Measurements from ENCODE around the gene KRTAP10-12. TPM values are rescaled to one million over a fixed set of nuclear protein-coding genes. Genes with fewer than 3 reads are reported as not detected.
A peak's percentile ranks its signal among the peaks of the same experiment; 100 is the strongest.

The KRTAP10-12 gene
- total RNA-seq, 1 donor from 2014 or later: not detected

GRCh38 chr21:44735821-44736220, 38.8 kb downstream of the KRTAP10-12 start:
- Histone ChIP-seq H2AFZ (ENCODE audit: low read depth, low read length) (no peak overlapping the region), H3K36me3 (ENCODE audit: insufficient read depth, low read length) (no peaks in the 10 kb centered on the region), H3K27ac (ENCODE audit: low read depth, low read length) (no peak overlapping the region), H3K4me3 (ENCODE audit: insufficient read depth, low read depth, low read length) (no peak overlapping the region), H3K27me3 (ENCODE audit: insufficient read depth, low read length) (peaks cover 2% of the 10 kb centered on the region), H3K9ac (ENCODE audit: low read length) (no peak overlapping the region), H4K20me1 (ENCODE audit: insufficient read depth, low read length) (no peaks in the 10 kb centered on the region), H3K9me3 (ENCODE audit: insufficient read depth, low read depth, low read length) (peaks cover 34% of the 10 kb centered on the region), H3K4me2 (ENCODE audit: low read length) (no peak overlapping the region), H3K4me1 (ENCODE audit: insufficient read depth, low read length) (no peaks in the 10 kb centered on the region), H3K79me2 (ENCODE audit: insufficient read depth, low read length) (no peaks in the 10 kb centered on the region)
- no peak for TF ChIP-seq EZH2 (IDR thresholded peaks at IDR 0.05; ENCODE audit: insufficient read depth, low read length)
- no peak for TF ChIP-seq CTCF (IDR thresholded peaks at IDR 0.05; ENCODE audit: insufficient read depth, low read depth, low read length)
- FAIRE-seq (no peak), DNase-seq (ENCODE audit: low read depth) (no peak)
- H3K9me3 Mint-ChIP-seq (ENCODE audit: unreplicated experiment): peaks cover 27% of the 10 kb centered on the region
- H3K27ac Mint-ChIP-seq (ENCODE audit: unreplicated experiment): no peak overlapping the region
- peaks cover 2% of the 10 kb centered on the region for H3K36me3 Mint-ChIP-seq (ENCODE audit: low read depth, unreplicated experiment)
- no peak overlapping the region for H3K4me3 Mint-ChIP-seq (ENCODE audit: unreplicated experiment)
- peaks cover 69% of the 10 kb centered on the region for H3K27me3 Mint-ChIP-seq (ENCODE audit: low read depth, unreplicated experiment)
- H3K4me1 Mint-ChIP-seq (ENCODE audit: low read depth, unreplicated experiment): peaks cover 4% of the 10 kb centered on the region

- Mint-ChIP-seq H3K9me3 (ENCODE audit: unreplicated experiment) (peaks cover 27% of the 10 kb centered on the region), H3K4me1 (ENCODE audit: low read depth, unreplicated experiment) (peaks cover 4% of the 10 kb centered on the region), H3K27me3 (ENCODE audit: low read depth, unreplicated experiment) (peaks cover 62% of the 10 kb centered on the region), H3K36me3 (ENCODE audit: low read depth, unreplicated experiment) (peaks cover 2% of the 10 kb centered on the region), H3K27ac (ENCODE audit: unreplicated experiment) (peak overlapping the region; percentile 58), H3K4me3 (ENCODE audit: unreplicated experiment) (no peak overlapping the region)
- Histone ChIP-seq H3K9me3 (ENCODE audit: insufficient read depth, low read depth, low read length) (peaks cover 34% of the 10 kb centered on the region), H3K27me3 (ENCODE audit: insufficient read depth, low read length) (peaks cover 2% of the 10 kb centered on the region), H2AFZ (ENCODE audit: low read depth, low read length) (no peak overlapping the region), H4K20me1 (ENCODE audit: insufficient read depth, low read length) (no peaks in the 10 kb centered on the region), H3K36me3 (ENCODE audit: insufficient read depth, low read length) (no peaks in the 10 kb centered on the region), H3K27ac (ENCODE audit: low read depth, low read length) (no peak overlapping the region), H3K4me2 (ENCODE audit: low read length) (no peak overlapping the region), H3K9ac (ENCODE audit: low read length) (no peak overlapping the region), H3K79me2 (ENCODE audit: insufficient read depth, low read length) (no peaks in the 10 kb centered on the region), H3K4me1 (ENCODE audit: insufficient read depth, low read length) (no peaks in the 10 kb centered on the region), H3K4me3 (ENCODE audit: insufficient read depth, low read depth, low read length) (no peak overlapping the region)
- no peak for FAIRE-seq
- TF ChIP-seq CTCF (IDR thresholded peaks at IDR 0.05; ENCODE audit: insufficient read depth, low read depth, low read length) (no peak), EZH2 (IDR thresholded peaks at IDR 0.05; ENCODE audit: insufficient read depth, low read length) (no peak)
- no peak for DNase-seq (ENCODE audit: low read depth)
Observed at GRCh38 chr21:44736291-44737004, 39.5 kb downstream of the KRTAP10-12 start.

- Histone ChIP-seq H3K9me3 (ENCODE audit: insufficient read depth, low read depth, low read length) (peaks cover 32% of the 10 kb centered on the region), H2AFZ (ENCODE audit: low read depth, low read length) (no peak overlapping the region), H3K4me2 (ENCODE audit: low read length) (no peak overlapping the region), H3K4me3 (ENCODE audit: insufficient read depth, low read depth, low read length) (no peak overlapping the region), H3K27ac (ENCODE audit: low read depth, low read length) (no peak overlapping the region), H3K27me3 (ENCODE audit: insufficient read depth, low read length) (peaks cover 2% of the 10 kb centered on the region), H3K79me2 (ENCODE audit: insufficient read depth, low read length) (no peaks in the 10 kb centered on the region), H3K4me1 (ENCODE audit: insufficient read depth, low read length) (no peaks in the 10 kb centered on the region), H3K36me3 (ENCODE audit: insufficient read depth, low read length) (no peaks in the 10 kb centered on the region), H3K9ac (ENCODE audit: low read length) (no peak overlapping the region), H4K20me1 (ENCODE audit: insufficient read depth, low read length) (no peaks in the 10 kb centered on the region)
- peak; percentile 29 for DNase-seq (ENCODE audit: low read depth)
- peaks cover 2% of the 10 kb centered on the region for H3K36me3 Mint-ChIP-seq (ENCODE audit: low read depth, unreplicated experiment)
- H3K4me1 Mint-ChIP-seq (ENCODE audit: low read depth, unreplicated experiment): peaks cover 4% of the 10 kb centered on the region
- no peak for TF ChIP-seq EZH2 (IDR thresholded peaks at IDR 0.05; ENCODE audit: insufficient read depth, low read length)
- peaks cover 55% of the 10 kb centered on the region for H3K27me3 Mint-ChIP-seq (ENCODE audit: low read depth, unreplicated experiment)
- H3K27ac Mint-ChIP-seq (ENCODE audit: unreplicated experiment): no peak overlapping the region
- no peak for FAIRE-seq
- no peak overlapping the region for H3K4me3 Mint-ChIP-seq (ENCODE audit: unreplicated experiment)
- peaks cover 27% of the 10 kb centered on the region for H3K9me3 Mint-ChIP-seq (ENCODE audit: unreplicated experiment)
Observed at GRCh38 chr21:44737706-44738354, 40.9 kb downstream of the KRTAP10-12 start.
